Epithelial cell of proximal tubule (primary cell): Measurements from ENCODE around the gene TSPAN18. TPM values are rescaled to one million over a fixed set of nuclear protein-coding genes. Genes with fewer than 3 reads are reported as not detected.

ENCODE experiments used
- DNase-seq: peaks from one replicate; pipeline ENCODE4 v3.0.0-alpha.2; 2011; ENCODE audit warnings: low read depth
- H3K4me3 ChIP-seq: 2 replicates; pipeline ENCODE4 v1.5.1; 2011; ENCODE audit warnings: low read depth, mild to moderate bottlenecking, low read length
- total RNA-seq: library from RNA; depleted of rRNA; stranded (reverse); fragments of >200 nt; gene quantifications from 2 replicates; pipeline ENCODE4 v1.2.3, GENCODE V29; 2015
- TF ChIP-seq, protein P1 (sequence below): conservative IDR thresholded peaks from 2 replicates; pipeline ENCODE4 v1.5.1; 2012; ENCODE audit warnings: low read depth, mild to moderate bottlenecking, low read length

Gene TSPAN18
- total RNA-seq, 1 donor from 2014 or later, result 1.6 TPM

GRCh38 chr11:44853666-44854065, 126.9 kb downstream of the TSPAN18 start:
- no peak overlapping the region for H3K4me3 ChIP-seq
- no peak for DNase-seq
- TF ChIP-seq, protein P1, sequence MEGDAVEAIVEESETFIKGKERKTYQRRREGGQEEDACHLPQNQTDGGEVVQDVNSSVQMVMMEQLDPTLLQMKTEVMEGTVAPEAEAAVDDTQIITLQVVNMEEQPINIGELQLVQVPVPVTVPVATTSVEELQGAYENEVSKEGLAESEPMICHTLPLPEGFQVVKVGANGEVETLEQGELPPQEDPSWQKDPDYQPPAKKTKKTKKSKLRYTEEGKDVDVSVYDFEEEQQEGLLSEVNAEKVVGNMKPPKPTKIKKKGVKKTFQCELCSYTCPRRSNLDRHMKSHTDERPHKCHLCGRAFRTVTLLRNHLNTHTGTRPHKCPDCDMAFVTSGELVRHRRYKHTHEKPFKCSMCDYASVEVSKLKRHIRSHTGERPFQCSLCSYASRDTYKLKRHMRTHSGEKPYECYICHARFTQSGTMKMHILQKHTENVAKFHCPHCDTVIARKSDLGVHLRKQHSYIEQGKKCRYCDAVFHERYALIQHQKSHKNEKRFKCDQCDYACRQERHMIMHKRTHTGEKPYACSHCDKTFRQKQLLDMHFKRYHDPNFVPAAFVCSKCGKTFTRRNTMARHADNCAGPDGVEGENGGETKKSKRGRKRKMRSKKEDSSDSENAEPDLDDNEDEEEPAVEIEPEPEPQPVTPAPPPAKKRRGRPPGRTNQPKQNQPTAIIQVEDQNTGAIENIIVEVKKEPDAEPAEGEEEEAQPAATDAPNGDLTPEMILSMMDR, result no peak

- DNase-seq, result no peak
- TF ChIP-seq, protein P1, result no peak
- H3K4me3 ChIP-seq, result no peak overlapping the region
Observed at GRCh38 chr11:44854086-44854485, 127.3 kb downstream of the TSPAN18 start.

GRCh38 chr11:44854741-44855492, 128.2 kb downstream of the TSPAN18 start:
- H3K4me3 ChIP-seq, result no peak overlapping the region
- TF ChIP-seq, protein P1, result no peak
- DNase-seq, result no peak

- H3K4me3 ChIP-seq, result no peak overlapping the region
Observed at GRCh38 chr11:44855493-44855849, 128.7 kb downstream of the TSPAN18 start.

GRCh38 chr11:44857490-44858090, 130.8 kb downstream of the TSPAN18 start:
- DNase-seq, result no peak
- H3K4me3 ChIP-seq, result no peak overlapping the region
- TF ChIP-seq, protein P1, result no peak

More at GRCh38 chr11:44855493-44855849, 128.7 kb downstream of the TSPAN18 start:
- TF ChIP-seq, protein P1, result no peak
- DNase-seq, result no peak

DNA sequence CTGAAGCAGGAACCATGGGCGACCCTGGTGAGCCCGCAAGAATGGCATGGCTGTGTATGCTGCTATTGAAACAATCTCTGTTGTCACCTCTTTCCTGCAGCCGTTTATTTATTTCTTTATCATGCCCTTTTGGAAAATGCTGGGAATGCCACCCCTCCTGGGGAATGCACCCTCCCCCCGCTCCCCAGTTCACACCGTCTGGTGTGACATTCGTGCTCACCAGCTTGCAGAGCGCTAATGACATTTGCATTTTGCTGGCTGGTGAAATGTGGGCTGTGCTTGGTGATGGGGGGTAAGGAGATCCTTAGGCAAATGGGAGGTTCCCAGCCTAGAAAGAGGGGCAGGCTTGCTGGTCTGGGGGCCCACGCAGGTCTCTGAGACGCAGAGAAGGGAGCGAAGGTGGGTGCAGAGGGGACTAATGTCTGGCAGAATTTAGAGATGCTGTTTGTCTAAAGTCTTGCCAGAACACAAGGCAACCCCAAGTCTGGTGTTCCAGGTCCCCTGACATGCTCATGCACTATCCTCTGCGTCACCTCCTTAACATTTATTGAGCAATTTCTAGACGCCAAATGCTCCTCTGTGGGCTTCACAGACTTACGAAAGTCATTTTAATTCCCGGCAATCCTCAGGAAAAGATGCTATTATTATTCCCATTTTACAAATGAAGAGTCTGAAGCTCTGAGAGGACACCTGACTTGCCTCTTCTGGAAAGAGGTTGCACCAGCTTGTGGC, 132.2 kb downstream of the TSPAN18 start:
- TF ChIP-seq, protein P1, result no peak
- no peak for DNase-seq
- H3K4me3 ChIP-seq, result no peak overlapping the region
